Measurements from ENCODE around the gene CSRNP3.

The CSRNP3 gene

DNA sequence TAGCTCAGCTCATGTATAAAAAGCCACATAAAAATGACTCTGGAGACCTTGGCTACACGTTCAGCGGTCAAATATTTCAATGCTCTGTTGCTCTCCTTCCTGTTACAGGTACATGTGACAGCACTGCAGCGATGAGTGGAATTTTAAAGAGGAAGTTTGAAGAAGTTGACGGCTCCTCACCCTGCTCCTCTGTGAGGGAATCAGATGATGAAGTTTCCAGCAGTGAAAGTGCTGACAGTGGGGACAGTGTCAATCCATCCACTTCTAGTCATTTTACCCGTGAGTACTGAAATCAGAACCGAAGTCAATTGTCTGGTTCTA lies 125.4 kb downstream of the CSRNP3 start (continued):
- no peak for TF ChIP-seq ZNF2 (tag by site-specific recombination; IDR thresholded peaks at IDR 0.05)
- TF ChIP-seq ZNF292 (tag by site-specific recombination; IDR thresholded peaks at IDR 0.05; ENCODE audit: borderline replicate concordance, low read depth): no peak
- TF ChIP-seq, protein P1, sequence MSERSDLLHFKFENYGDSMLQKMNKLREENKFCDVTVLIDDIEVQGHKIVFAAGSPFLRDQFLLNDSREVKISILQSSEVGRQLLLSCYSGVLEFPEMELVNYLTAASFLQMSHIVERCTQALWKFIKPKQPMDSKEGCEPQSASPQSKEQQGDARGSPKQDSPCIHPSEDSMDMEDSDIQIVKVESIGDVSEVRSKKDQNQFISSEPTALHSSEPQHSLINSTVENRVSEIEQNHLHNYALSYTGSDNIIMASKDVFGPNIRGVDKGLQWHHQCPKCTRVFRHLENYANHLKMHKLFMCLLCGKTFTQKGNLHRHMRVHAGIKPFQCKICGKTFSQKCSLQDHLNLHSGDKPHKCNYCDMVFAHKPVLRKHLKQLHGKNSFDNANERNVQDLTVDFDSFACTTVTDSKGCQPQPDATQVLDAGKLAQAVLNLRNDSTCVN (tag by site-specific recombination; optimal IDR thresholded peaks at IDR 0.05): no peak
- TF ChIP-seq ZNF266 (tag by site-specific recombination; IDR thresholded peaks at IDR 0.05; ENCODE audit: low read depth): no peak
- no peak for TF ChIP-seq ZNF121 (tag by site-specific recombination; IDR thresholded peaks at IDR 0.05)

DNA sequence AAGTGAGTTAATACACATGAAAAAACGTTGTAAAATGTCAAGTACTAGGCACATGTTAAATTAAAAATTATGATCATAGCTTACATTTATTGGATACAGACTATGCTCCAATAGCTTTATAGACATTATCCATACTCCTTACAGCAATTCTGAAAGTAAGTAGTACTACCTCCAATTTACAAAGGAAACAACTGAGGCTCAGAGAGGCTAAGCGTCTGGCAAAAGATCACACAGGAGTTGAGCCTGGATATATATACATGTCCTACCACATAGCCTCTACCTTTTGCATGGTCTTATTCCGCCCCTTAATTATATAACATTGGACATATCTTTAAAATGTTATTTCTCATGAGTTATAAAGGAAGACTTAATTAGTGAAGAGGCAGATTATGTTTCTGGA lies 127.3 kb downstream of the CSRNP3 start:
- CTCF ChIA-PET: interaction anchor here (0.7 to 1.0 kb wide), 2 partner anchors 18 to 455 kb away, joined by 3 to 4 read pairs; no protein-coding TSS in a partner anchor
- Histone ChIP-seq H3K9me3 (ENCODE audit: control insufficient read depth, insufficient read depth, low read depth, low read length) (no peaks in the 10 kb centered on the region), H3K4me1 (ENCODE audit: control insufficient read depth, insufficient read depth, low read length) (no peaks in the 10 kb centered on the region; the same call in 1 of the 2 replicates), H3K36me3 (ENCODE audit: control insufficient read depth in 2 of 2, insufficient read depth in 1 of 2, low read length in 2 of 2) (peaks cover 0 to 5% of the 10 kb centered on the region in 2 experiments; a peak in 2 of 3 replicates), H3K27ac (ENCODE audit: extremely low read depth, low read depth, low read length) (no peak overlapping the region), H3K4me3 (ENCODE audit: low read depth, low read length) (no peak overlapping the region)
- POLR2A ChIA-PET: no interaction called here
- TF ChIP-seq ZNF23 (tag by site-specific recombination; IDR thresholded peaks at IDR 0.05; ENCODE audit: borderline replicate concordance) (no peak), ZNF302 (tag by site-specific recombination; IDR thresholded peaks at IDR 0.05; ENCODE audit: low read depth) (no peak), HOXD13 (CRISPR knock-in tag; IDR thresholded peaks at IDR 0.05; ENCODE audit: borderline replicate concordance) (no peak), ZNF292 (tag by site-specific recombination; IDR thresholded peaks at IDR 0.05; ENCODE audit: borderline replicate concordance, low read depth) (no peak), ZNF248 (tag by site-specific recombination; IDR thresholded peaks at IDR 0.05) (no peak), MEIS1 (CRISPR knock-in tag; IDR thresholded peaks at IDR 0.05; ENCODE audit: borderline replicate concordance) (no peak)
- TF ChIP-seq, protein P2, sequence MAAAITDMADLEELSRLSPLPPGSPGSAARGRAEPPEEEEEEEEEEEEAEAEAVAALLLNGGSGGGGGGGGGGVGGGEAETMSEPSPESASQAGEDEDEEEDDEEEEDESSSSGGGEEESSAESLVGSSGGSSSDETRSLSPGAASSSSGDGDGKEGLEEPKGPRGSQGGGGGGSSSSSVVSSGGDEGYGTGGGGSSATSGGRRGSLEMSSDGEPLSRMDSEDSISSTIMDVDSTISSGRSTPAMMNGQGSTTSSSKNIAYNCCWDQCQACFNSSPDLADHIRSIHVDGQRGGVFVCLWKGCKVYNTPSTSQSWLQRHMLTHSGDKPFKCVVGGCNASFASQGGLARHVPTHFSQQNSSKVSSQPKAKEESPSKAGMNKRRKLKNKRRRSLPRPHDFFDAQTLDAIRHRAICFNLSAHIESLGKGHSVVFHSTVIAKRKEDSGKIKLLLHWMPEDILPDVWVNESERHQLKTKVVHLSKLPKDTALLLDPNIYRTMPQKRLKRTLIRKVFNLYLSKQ (tag by site-specific recombination; IDR thresholded peaks at IDR 0.05; ENCODE audit: borderline replicate concordance): no peak

DNA sequence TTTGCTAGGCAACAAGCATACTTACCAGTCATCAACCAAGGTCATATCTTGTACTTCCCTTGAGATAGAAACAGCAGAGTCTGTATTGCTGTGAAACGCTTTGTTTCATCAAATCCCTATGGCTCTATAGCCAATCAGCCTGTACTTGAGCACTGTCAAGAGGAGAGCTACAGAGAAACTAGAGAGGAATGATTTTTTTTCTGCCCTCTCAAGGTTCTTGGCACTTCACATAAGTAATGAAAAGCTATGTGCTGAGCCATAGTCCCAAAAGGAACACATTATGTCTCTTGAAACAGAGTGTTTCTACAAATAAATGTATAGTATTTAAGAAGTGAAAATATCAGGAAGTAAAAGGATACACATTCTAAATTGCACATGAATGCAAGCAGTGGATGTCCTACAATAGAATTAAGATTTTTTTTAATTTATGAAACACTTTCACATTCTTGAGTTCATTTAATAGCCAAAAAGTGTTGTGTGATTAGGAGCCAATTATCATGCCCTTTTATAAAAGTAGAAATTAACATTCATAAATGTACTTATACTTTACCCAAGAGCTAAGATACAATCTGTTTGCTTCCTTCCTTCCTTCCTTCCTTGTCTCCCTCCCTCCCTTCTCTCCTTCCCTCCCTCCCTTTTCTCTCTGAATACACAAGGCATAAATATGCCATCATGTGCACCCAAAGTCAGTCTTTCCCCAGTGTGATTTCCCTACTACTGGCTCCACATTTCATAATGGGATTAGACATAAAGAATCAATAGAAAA lies 131.8 kb downstream of the CSRNP3 start:
- Histone ChIP-seq H3K4me1 (ENCODE audit: control insufficient read depth, insufficient read depth, low read length) (peaks cover 2% of the 10 kb centered on the region; the same call in 1 of the 2 replicates), H3K27ac (ENCODE audit: extremely low read depth, low read depth, low read length) (no peak overlapping the region), H3K4me3 (ENCODE audit: low read depth, low read length) (no peak overlapping the region), H3K9me3 (ENCODE audit: control insufficient read depth, insufficient read depth, low read depth, low read length) (no peaks in the 10 kb centered on the region), H3K36me3 (ENCODE audit: control insufficient read depth in 2 of 2, insufficient read depth in 1 of 2, low read length in 2 of 2) (peaks cover 0 to 5% of the 10 kb centered on the region in 2 experiments; a peak in 1 of 3 replicates)
- ChIA-PET POLR2A (no interaction called here), CTCF (interaction anchor here (0.6 to 0.7 kb wide), 2 partner anchors 177 to 223 kb away, joined by 3 to 6 read pairs; no protein-coding TSS in a partner anchor)
- TF ChIP-seq ZNF48 (tag by site-specific recombination; IDR thresholded peaks at IDR 0.05) (no peak), SETDB1 (IDR thresholded peaks at IDR 0.05; ENCODE audit: insufficient read length, low read length) (no peak), ZNF624 (tag by site-specific recombination; IDR thresholded peaks at IDR 0.05) (no peak), ZNF549 (tag by site-specific recombination; IDR thresholded peaks at IDR 0.05) (no peak), RBAK (tag by site-specific recombination; IDR thresholded peaks at IDR 0.05) (no peak), ZNF530 (tag by site-specific recombination; IDR thresholded peaks at IDR 0.05; ENCODE audit: low read depth) (no peak)
- TF ChIP-seq, protein P3, sequence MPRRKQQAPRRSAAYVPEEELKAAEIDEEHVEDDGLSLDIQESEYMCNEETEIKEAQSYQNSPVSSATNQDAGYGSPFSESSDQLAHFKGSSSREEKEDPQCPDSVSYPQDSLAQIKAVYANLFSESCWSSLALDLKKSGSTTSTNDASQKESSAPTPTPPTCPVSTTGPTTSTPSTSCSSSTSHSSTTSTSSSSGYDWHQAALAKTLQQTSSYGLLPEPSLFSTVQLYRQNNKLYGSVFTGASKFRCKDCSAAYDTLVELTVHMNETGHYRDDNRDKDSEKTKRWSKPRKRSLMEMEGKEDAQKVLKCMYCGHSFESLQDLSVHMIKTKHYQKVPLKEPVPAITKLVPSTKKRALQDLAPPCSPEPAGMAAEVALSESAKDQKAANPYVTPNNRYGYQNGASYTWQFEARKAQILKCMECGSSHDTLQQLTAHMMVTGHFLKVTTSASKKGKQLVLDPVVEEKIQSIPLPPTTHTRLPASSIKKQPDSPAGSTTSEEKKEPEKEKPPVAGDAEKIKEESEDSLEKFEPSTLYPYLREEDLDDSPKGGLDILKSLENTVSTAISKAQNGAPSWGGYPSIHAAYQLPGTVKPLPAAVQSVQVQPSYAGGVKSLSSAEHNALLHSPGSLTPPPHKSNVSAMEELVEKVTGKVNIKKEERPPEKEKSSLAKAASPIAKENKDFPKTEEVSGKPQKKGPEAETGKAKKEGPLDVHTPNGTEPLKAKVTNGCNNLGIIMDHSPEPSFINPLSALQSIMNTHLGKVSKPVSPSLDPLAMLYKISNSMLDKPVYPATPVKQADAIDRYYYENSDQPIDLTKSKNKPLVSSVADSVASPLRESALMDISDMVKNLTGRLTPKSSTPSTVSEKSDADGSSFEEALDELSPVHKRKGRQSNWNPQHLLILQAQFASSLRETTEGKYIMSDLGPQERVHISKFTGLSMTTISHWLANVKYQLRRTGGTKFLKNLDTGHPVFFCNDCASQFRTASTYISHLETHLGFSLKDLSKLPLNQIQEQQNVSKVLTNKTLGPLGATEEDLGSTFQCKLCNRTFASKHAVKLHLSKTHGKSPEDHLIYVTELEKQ (tag by site-specific recombination; IDR thresholded peaks at IDR 0.05; ENCODE audit: borderline replicate concordance): no peak
- TF ChIP-seq, protein P4, sequence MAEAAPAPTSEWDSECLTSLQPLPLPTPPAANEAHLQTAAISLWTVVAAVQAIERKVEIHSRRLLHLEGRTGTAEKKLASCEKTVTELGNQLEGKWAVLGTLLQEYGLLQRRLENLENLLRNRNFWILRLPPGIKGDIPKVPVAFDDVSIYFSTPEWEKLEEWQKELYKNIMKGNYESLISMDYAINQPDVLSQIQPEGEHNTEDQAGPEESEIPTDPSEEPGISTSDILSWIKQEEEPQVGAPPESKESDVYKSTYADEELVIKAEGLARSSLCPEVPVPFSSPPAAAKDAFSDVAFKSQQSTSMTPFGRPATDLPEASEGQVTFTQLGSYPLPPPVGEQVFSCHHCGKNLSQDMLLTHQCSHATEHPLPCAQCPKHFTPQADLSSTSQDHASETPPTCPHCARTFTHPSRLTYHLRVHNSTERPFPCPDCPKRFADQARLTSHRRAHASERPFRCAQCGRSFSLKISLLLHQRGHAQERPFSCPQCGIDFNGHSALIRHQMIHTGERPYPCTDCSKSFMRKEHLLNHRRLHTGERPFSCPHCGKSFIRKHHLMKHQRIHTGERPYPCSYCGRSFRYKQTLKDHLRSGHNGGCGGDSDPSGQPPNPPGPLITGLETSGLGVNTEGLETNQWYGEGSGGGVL (tag by site-specific recombination; IDR thresholded peaks at IDR 0.05): no peak
- TF ChIP-seq, protein P5, sequence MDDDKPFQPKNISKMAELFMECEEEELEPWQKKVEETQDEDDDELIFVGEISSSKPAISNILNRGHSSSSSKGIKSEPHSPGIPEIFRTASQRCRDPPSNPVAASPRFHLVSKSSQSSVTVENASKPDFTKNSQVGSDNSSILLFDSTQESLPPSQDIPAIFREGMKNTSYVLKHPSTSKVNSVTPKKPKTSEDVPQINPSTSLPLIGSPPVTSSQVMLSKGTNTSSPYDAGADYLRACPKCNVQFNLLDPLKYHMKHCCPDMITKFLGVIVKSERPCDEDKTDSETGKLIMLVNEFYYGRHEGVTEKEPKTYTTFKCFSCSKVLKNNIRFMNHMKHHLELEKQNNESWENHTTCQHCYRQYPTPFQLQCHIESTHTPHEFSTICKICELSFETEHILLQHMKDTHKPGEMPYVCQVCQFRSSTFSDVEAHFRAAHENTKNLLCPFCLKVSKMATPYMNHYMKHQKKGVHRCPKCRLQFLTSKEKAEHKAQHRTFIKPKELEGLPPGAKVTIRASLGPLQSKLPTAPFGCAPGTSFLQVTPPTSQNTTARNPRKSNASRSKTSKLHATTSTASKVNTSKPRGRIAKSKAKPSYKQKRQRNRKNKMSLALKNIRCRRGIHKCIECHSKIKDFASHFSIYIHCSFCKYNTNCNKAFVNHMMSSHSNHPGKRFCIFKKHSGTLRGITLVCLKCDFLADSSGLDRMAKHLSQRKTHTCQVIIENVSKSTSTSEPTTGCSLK (tag by site-specific recombination; IDR thresholded peaks at IDR 0.05): no peak
